ENCODE measurements around the gene HOXA2.

DNA sequence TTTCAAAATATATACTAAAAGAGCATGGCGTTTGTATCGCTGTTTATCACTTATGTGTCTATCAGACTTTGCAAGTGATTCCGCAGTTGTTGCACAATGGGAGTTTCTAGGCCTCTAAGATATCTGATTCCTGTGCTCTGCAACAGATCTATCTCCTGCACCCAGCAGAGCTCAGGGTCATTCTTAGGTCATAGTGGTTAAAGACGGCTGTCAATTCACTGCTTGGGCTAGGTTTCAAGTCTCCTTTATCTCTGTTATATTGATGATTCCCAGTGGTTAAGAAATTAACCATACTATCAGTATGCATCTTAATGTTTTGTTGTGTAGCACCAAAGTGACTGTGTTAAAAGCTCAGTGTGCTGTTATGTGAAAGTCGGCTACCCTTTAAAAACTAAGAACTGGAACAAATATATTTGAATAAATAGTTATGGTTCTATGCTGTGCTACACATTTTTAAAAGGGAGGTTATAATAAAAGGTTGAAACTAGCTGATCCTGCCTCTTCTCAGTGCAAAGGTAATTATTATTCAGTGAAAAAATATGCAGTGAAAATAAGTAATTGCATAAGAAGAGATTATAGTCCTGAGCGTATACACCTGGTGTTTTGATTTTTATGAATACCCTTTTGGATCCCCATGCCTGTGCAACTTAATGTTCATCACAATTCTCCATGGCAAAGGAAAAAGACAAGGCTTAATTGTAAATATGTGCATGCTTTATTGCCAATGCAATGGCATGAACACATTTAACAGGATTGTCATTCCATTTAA is 30.7 kb downstream of the HOXA2 start:
- TF ChIP-seq CTCF (conservative IDR thresholded peaks at IDR 0.05 in 1 of 2, IDR thresholded peaks at IDR 0.05 in 1 of 2; ENCODE audit: extremely low read depth in 1 of 2, insufficient read depth in 1 of 2, low read depth in 1 of 2, low read length in 2 of 2) (no peak), EZH2 (IDR thresholded peaks at IDR 0.05; ENCODE audit: borderline replicate concordance, low read length) (no peak)
